Hypothalamus (tissue), 51 donors: Measurements from ENCODE around the gene PSMB10.
A peak's percentile ranks its signal among the peaks of the same experiment; 100 is the strongest.
"Not testable (repeated sequence)": the region's sequence is repeated elsewhere in the genome, so short reads cannot be mapped to it uniquely, and the experiment has no call there.

Experiments
- DNase-seq, 51 donors: peaks; one replicate each; lab custom pipeline; 2025; lab: John Stamatoyannopoulos, UW

The PSMB10 gene

GRCh38 chr16:67943619-67944504, 7.2 kb upstream of the PSMB10 start, which contains the start of gene LCAT:
TSS of gene LCAT (minus strand) at chr16:67944120. CDS start at chr16:67944101, 19 bp downstream.
- peak in 48 of 51 donors; percentile 17 to 91 (median 69) for DNase-seq

DNA sequence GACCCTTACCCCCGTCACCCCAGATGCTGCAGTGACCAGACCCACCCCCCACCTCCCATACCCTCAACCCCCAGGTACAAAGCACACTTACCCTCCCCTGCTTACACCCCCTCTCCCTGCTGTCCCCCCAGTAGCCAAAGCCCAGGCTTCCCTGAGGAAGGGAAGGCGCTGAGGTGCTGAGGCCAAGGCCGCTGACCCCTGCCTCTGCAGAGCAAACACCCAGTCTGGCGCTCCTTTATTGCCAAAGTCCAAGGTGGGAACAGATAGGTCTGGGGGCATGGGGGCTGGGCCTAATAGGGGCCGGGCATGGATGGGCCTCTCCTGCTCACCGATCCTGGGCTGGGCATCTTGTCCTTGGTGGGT, 6.6 kb upstream of the PSMB10 start:
- DNase-seq: no peak

- DNase-seq: no peak
Observed at GRCh38 chr16:67942510-67943255, 6.0 kb upstream of the PSMB10 start.

GRCh38 chr16:67942200-67942509, 5.5 kb upstream of the PSMB10 start:
- peak in 11 of 51 donors; percentile 14 to 39 (median 32) for DNase-seq

DNA sequence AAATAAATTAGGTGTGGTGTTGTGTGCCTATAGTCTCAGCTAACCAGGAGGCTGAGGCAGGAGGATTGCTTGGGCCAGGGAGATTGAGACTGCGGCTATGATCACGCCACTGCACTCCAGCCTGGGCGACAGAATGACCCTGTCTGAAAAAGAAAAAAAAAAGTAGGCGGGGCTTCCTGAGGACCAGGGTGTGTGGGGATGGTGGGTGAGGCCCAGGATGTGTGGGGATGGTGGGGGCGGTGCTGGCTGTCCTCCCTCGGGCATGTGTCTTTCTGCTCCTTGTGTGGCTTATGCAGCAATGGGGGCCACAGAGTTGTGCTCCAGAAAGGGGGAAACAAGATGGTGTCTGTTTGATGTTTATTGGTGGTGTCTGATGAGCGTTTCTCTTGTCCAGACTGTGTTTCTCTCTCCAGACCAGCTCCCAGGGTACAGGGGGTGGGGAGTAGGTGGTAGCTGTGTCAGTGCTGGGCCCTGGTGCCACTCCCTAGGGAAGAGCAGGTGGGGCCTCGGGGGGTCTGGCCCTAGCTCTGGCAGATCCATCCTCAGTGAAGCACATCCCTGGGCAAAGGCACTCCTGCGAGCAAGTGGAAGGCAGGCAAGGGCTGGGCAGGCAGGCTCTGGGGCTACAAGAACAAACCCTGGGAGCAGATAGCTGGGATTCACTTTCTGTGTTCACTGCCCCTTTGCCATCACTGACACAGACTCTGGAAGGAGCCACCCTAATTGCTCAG, 5.0 kb upstream of the PSMB10 start:
- DNase-seq: peak in 1 of 51 donors; percentile 14

DNA sequence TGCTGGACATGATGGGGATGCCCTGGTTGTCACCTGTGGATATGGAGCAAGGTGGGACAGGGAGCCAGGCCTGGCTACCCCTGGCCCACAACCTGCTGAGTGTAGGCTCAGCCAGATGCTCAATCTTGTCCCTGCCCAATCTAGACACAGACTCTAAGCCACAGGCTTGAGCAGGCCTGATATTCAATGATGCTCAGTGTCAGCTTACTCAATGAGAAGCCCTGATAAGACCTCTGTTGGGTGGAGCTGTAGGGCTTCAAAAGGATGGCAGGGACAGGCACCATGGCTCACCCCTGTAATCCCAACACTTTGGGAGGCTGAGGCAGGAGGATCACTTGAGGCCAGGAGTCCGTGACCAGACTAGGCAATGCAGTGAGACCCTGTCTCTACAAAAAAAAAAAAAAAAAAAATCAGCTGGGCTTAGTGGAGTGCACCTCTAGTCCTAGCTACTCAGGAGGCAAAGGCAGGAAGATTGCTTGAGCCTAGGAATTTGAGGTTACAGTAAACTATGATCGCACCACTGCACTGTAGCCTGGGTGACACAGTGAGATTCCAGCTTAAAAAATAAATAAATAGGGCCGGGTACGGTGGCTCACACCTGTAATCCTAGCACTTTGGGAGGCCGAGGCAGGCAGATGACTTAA, 3.9 kb upstream of the PSMB10 start:
- no peak for DNase-seq

DNA sequence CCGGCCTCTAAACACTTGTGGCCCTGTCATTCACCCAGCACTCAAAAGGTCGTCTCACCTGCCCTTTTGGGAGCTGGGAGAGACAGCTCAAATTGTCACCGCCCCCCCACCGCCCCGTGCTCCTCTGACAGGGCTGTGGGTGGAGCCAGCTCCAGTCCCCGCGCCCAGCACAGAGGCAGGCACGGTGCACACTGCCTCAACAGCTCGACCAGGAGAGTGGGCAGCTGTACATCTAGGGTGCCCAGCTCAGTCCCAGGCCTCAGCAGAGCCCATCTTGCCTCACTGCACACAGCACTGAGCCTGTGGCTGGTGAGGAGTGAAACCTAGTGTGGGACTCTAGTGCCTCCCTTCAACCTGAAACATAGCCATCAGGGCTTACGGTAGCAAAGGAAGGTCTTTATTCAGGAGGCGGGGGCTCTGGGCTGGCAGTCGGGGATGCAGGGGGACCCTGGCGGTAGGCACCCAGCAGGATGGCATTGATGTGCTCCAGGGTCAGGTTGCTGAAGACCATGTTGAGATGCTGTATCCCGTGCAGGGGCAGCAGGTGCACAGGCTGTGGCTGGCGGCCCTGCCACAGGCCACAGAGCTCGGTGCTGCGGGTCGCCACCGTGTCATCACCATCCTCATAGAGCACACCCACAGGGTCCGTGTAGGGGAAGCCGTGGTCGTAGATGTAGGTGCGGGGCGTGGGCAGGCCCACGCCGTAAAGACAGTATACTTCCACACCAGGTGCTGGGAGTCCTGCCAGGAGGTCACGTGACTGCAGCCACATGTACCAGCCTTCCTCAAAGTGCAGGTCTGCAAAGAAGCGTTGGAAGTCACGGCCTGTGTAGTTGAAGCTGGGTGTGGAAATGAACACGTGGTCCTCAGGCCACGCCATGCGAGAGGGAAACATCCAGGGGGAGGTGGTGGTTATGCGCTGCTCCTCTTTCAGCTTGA, 3.1 kb upstream of the PSMB10 start:
- DNase-seq: no peak

DNA sequence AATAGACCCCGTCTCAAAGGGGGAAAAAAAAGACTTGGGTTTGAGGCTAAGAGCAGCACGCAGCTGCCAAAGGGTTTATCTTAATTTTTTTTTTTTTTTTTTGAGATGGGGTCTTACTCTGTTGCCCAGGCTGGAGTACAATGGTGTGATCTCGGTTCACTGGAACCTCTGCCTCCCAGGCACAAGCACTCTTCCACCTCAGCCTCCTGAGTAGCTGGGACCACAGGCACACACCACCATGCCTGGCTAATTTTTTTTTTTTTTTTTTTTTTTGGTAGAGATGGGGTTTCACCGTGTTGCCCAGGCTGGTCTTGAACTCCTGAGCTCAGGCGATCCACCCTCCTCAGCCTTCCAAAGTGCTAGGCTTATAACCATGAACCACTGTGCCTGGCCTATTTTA, 1.1 kb upstream of the PSMB10 start:
- not testable (repeated sequence) for DNase-seq

GRCh38 chr16:67936880-67937605, 393 bp upstream of the PSMB10 start:
- peak in 7 of 51 donors; percentile 22 to 65 (median 50) for DNase-seq

- DNase-seq: peak; percentile 43 to 98 (median 91)
Observed at GRCh38 chr16:67935402-67936123, 1.1 kb downstream of the PSMB10 start.

DNA sequence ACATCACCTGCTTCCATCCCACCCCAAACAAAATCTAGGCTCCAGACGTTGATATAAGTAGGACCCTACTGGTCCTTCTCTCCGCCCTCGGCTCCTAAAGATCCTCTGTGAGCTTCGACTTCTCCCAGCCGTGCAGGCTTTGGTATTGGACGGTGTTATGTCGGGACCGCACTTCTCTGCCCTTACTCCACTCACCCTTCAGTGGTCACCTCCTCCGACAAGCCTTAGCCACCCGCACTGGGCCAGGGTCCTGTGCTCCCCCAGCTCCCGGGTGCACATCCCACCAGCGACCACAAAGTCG, 1.6 kb downstream of the PSMB10 start:
- no peak for DNase-seq

- DNase-seq: peak in 3 of 51 donors; percentile 14 to 41 (median 22)
Observed at GRCh38 chr16:67934306-67935100, 2.1 kb downstream of the PSMB10 start.

DNA sequence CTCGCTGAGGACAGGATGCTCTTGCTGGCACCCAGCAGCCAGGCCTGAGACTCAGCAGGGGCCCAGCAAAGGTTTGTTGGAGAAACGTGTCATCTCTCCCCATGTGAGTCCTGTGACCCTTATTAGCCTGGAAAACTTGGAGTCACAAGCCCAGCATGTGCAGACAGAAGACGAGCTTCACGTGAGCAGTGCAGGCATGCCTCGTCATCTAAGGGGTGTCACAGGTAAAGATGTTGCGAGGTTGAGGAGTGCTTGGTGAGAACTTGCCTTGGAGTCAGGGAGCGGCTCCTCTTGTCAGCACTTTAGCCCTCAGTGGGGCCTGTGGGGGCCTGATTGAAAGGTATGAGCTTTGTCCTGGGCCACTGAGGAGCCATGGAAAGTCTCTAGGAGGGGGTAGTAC, 2.8 kb downstream of the PSMB10 start:
- DNase-seq: no peak

DNA sequence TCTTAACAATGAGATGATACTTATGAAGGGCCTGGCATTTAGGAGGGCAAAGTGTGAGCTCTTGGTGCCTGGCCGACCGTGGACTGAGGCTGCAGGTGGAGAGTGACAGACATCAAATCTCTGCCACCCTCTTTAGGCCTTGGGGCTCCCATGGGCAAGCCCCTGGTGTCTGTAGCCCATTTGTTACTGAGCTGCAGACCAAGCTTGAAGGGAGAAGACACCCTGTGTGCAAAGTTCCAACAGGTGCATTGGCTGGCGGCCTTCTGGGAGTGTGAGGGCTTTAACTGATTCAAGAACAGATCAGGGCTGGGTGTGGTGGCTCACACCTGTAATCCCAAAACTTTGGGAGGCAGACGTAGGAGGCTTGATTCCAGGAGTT, 4.2 kb downstream of the PSMB10 start:
- DNase-seq: no peak

GRCh38 chr16:67931712-67932461, 4.8 kb downstream of the PSMB10 start, which contains the start of gene CTRL:
TSS of gene CTRL (minus strand) at chr16:67931862. CDS start at chr16:67931852, 10 bp downstream.
- no peak for DNase-seq

DNA sequence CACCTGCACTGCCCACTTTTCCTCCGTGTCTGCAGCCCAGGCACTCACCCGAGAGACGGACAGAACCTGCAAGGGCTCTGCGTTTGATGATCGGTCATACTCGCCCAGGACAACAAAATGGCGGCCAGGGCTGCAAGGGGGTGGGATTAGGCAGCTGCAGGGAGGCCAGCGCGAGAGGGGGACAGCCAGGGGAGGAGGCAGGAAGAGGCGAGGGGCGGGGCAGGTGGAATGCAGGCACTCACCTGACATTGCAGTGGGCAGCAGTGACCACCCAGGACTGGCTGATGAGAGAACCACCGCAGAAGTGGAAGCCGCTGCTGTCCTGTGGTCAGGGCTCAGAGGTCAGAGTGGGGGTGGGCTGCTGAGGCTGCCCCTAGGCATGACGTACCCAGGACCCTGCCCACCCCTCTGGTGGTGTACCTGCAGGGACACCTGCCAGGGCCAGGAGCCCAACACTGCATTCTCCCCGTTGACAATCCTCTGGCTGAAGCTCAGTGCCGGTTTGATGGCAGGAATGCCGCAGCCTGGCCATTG, 5.9 kb downstream of the PSMB10 start:
- no peak for DNase-seq
